Lower leg skin (tissue), 4 donors: ENCODE results near the gene MYO10. TPM values are rescaled to one million over a fixed set of nuclear protein-coding genes. Genes with fewer than 3 reads are reported as not detected.

Experiments
- DNase-seq, 2 donors: peaks; one replicate each; pipeline ENCODE4 v3.0.0-alpha.2; 2019; ENCODE audit warnings: low spot score in 2 of 2
- H3K4me3 ChIP-seq: fragments of 200-600 bp; sonication (generic); 2 replicates; pipeline ENCODE4 v1.5.1; 2017; ENCODE audit warnings: mild to moderate bottlenecking, low read depth; ENCODE audit not compliant: poor library complexity, severe bottlenecking
- POLR2A ChIP-seq, 2 donors: fragments of 450-650 bp; IDR thresholded peaks; one replicate each; pipeline ENCODE4 v1.6.1; 2016 to 2017; ENCODE audit warnings: antibody characterized with exemption in 2 of 2, mild to moderate bottlenecking in 1 of 2, moderate library complexity in 1 of 2
- WGBS, 2 donors: methylation state at CpG; one replicate each; pipeline ENCODE4 v1.1.5; 2018; 5-methylcytosine and 5-hydroxymethylcytosine counted together
- intact Hi-C: fragments of 100-400 bp; cut with DNase I; formaldehyde crosslinking; loops from one replicate; pipeline ENCODE4 v1.15.0; 2023; ENCODE audit warnings: low total_unique reads
- total RNA-seq, 4 donors: library from RNA; depleted of rRNA; stranded (reverse); fragments of >200 nt; gene quantifications; one replicate each; pipeline ENCODE4 v1.1.0, GENCODE V29; 2016
- TF ChIP-seq, protein P1 (sequence below), 3 donors: fragments of 450-650 bp; IDR thresholded peaks; one replicate each; pipeline ENCODE4 v1.5.1; 2016; ENCODE audit warnings: antibody characterized with exemption in 3 of 3, mild to moderate bottlenecking in 3 of 3, moderate library complexity in 2 of 3

Gene MYO10
- total RNA-seq, 4 donors from 2014 or later, result 34.7 to 57.4 (median 47.3) TPM

DNA sequence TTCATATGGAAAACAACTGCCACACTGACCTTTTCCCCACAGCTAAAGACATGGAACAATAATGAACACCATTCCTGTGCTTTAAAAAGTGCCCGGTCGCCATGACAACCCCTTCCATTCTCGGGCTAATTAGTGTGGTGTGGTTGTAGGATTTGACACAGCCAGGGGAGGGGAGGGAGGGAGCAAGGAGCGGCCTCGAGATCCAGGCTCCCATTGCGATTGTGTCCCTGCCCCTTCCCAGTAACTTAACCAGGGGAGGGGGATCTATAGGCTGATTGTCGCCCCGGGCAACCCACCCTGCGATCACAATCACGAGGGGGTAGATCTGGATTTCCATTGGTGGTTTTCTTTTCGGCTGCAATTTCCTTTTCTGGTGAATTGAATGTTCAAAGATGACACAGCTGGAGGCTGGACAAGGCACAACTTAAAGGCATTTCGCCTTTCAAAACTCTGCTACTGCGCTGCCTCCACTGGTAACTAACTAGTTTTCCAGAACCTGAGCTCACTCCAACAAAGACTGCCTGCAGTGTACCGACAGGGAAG, 222.6 kb downstream of the MYO10 start:
- DNase-seq, result no peak
- H3K4me3 ChIP-seq, result no peak overlapping the region
- WGBS, 2 donors, result 32 to 50% methylated on average over 14 of the region's 14 CpGs

DNA sequence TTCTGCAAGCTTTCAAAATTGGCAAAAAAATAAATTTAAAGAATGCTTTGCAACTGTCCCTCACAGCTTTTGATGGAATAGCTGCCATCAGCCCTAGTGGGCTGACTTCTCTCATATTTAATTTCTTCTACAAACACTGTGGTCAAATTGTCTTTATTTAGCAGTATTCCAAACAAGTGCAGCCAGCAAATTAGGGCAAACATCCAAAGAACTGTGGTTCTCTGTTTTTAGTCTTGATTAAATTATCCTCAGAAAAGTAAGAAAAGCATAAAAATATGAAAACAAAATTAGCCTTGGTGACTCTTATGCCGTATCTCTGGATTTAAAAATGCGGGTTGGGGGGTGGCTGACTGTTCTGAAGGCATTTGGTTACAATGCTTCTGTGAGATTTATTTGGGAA, 223.5 kb downstream of the MYO10 start:
- no peak for DNase-seq
- intact Hi-C loops, result no loop called here
- TF ChIP-seq, protein P1, sequence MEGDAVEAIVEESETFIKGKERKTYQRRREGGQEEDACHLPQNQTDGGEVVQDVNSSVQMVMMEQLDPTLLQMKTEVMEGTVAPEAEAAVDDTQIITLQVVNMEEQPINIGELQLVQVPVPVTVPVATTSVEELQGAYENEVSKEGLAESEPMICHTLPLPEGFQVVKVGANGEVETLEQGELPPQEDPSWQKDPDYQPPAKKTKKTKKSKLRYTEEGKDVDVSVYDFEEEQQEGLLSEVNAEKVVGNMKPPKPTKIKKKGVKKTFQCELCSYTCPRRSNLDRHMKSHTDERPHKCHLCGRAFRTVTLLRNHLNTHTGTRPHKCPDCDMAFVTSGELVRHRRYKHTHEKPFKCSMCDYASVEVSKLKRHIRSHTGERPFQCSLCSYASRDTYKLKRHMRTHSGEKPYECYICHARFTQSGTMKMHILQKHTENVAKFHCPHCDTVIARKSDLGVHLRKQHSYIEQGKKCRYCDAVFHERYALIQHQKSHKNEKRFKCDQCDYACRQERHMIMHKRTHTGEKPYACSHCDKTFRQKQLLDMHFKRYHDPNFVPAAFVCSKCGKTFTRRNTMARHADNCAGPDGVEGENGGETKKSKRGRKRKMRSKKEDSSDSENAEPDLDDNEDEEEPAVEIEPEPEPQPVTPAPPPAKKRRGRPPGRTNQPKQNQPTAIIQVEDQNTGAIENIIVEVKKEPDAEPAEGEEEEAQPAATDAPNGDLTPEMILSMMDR (IDR thresholded peaks at IDR 0.05), result no peak
- no peak for TF ChIP-seq POLR2A (IDR thresholded peaks at IDR 0.05)
- WGBS, 2 donors, result 51 to 65% methylated on average over 2 of the region's 2 CpGs
- H3K4me3 ChIP-seq, result no peak overlapping the region

More for the DNA sequence above, 222.6 kb downstream of the MYO10 start:
- intact Hi-C loops, result no loop called here
- no peak for TF ChIP-seq POLR2A (IDR thresholded peaks at IDR 0.05)
- TF ChIP-seq, protein P1 (IDR thresholded peaks at IDR 0.05), result no peak

DNA sequence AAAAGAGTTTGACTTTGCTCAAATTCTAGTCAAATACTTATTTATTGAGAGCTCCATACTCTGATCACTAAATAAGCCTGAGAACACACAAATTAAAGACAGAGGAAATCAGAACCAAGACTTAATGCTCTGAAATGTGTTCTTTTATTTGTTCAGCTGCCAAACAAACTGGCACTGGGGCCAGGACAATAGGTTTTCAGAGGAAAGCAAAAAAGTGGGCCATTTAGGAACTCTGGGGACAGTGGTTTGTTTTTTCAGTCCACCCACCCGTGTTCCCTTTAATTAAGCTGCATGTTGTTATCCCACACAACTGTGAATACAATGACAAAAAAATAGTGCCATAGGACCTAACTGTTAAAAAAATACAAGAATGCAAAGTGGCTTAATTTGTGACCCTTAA, 223.9 kb downstream of the MYO10 start:
- intact Hi-C loops, result no loop called here
- no peak for DNase-seq
- H3K4me3 ChIP-seq, result no peak overlapping the region
- TF ChIP-seq, protein P1 (IDR thresholded peaks at IDR 0.05), result no peak
- TF ChIP-seq POLR2A (IDR thresholded peaks at IDR 0.05), result no peak
- WGBS, 2 donors, result 38 to 47% methylated on average over 1 of the region's 1 CpG

DNA sequence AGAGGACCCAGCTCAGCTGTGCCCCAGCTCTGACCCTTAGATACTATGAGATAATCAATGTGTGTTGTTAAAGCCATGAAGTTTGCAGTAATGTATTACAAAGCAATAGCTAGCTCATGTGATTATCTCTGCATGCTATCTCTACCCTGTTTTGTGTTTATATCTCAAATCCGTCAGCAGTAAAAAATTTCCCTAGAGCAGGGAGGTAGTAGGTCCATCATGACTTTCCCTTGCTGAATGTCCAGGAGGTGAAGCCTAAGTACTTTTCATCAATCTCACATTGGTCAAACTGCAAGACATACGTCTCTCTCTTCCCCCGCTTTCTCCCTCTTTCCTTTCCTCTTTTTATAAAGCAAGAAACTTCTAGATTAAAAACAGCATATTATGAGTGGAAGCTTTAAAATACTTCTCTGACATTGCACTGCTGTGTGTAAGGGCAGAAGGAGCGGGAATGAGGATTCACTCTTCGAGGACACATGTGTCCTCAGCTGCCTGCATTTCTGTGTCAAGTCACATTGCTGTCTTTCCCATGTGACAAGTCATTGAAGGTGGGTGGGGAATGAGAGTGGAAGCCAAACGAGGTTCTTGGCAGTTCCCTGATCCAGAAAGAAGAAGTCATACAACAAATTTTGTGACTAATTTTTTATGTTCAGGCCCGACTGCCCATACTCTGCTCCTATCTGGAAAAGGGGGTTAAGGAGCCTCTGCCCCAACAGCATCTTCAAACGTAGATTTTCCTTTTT, 226.2 kb downstream of the MYO10 start:
- WGBS, 2 donors, result 59 to 73% methylated on average over 8 of the region's 8 CpGs
- DNase-seq, result no peak
- intact Hi-C loops, result no loop called here
- no peak for TF ChIP-seq POLR2A (IDR thresholded peaks at IDR 0.05)
- TF ChIP-seq, protein P1 (IDR thresholded peaks at IDR 0.05), result no peak
- H3K4me3 ChIP-seq, result no peak overlapping the region

DNA sequence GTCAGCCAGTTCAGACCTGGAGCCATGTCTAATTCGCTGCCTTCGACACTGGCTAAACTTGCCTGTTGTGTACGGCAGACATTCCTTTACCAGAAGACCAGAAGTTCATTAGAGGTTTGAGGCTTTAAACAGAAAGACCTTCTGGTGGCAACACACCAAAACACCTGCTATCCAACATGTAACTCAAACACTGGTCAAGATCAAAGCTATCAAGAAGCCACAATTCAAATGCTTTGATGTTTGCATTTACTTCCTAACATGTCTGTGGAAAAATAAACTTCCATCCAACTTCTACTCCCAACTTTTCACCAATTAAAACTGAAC, 228.3 kb downstream of the MYO10 start:
- no peak for DNase-seq
- 96 to 100% methylated on average over 3 of the region's 3 CpGs for WGBS, 2 donors
- intact Hi-C loops, result no loop called here
- TF ChIP-seq, protein P1 (IDR thresholded peaks at IDR 0.05), result no peak
- no peak for TF ChIP-seq POLR2A (IDR thresholded peaks at IDR 0.05)
- no peak overlapping the region for H3K4me3 ChIP-seq
